ENCODE results near the gene MRPL45.
"Not testable (repeated sequence)": the region's sequence is repeated elsewhere in the genome, so short reads cannot be mapped to it uniquely, and the experiment has no call there.

The MRPL45 gene

DNA sequence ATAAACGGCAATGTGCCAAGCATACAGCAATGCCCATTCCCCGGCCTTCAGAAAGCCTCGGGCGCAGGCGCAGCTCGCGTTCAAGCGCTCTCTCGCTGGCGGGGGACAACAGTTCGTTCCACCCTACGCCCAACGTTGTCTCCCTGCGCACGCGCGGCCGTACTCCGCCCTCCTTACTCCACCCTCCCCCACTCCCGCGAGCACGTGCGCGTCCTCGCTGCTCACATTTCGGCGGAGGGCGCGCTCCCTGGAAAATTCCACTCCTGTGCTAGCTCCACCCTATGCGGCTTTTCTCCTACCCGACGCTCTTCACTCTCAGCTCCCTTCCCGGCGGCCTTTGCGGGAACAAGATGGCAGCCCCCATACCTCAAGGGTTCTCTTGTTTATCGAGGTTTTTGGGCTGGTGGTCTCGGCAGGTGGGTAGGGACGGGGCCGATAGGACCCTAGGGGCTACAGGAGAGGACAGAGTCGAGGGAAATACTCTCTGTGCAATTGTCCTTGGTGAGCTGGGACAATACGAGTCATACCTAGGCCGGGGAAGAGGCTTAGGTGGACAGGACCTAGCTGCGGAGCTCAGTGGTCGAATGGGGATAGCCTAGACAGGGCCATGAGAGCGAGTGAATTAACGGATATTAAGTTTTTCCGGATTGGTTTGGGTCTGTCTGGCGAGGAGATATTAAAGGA, at the start of gene MRPL45:
TSS of gene MRPL45 (plus strand) at position 335 of the 684 bp plus-strand sequence. CDS start at position 351, 16 bp downstream.
- DNase-seq (ENCODE audit: low read depth), result peak; percentile 95

DNA sequence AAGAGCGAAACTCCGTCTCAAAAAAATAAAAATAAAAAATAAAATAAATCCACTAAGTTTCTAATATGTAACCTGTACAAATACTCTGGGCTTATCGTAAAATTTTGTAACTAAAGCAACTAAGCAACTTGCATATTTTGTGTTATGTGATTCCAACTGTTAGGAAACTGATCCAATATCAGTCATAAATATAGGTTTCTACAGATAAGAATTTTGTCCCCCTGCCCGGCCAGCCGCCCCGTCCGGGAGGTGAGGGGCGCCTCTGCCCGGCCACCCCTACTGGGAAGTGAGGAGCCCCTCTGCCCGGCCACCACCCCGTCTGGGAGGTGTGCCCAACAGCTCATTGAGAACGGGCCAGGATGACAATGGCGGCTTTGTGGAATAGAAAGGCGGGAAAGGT, 43.8 kb upstream of the MRPL45 start:
- not testable (repeated sequence) for DNase-seq (ENCODE audit: low read depth)

DNA sequence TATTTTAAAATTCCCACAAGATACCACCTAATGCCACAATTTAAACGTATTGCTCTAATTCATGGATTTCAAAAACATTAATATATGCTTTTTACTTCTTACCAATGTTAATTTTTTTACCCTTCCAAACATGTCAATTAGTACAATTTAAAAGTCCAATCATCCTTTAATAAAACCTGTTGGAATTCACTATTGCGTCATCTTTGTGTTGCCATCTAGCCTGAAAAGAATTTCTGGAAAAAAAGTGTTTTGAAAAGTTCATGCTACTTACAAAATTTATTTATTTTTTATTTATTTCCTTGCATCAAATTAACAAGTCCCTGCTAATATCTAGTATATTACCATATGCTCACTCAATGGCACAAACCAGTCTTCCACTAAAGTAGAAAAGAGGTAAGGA, 42.6 kb upstream of the MRPL45 start:
- DNase-seq (ENCODE audit: low read depth), result not testable (repeated sequence)

DNA sequence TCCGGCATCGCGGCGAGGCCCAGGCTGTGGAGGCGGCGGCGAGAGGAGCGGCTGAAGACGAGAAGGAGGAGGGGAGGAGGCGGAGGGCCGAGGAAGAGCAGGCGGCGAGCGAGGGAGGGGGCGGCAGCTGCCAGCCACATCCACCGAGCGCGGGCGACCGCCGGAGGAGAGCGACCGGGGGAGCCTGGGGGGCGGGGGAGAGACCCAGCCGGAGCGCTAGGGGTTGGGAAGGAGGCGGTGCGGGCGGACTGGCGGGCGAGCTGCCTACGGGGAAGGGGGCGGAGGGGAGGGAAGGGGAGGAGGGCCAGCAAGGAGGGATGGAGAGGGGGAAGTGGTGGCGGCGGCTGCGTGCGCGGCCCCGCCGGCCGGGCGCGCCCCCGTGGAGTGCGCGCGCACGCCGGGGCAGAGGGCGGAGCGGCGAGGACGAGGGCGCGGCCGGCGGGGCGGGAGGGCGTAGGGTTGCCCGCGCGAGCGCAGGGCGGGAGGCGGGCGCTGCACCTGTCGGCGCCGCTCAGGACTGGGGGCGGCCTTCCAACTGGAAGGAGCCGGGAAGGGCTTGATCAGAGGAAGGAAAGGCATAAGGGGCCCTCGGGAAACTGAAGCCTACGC, 39.9 kb upstream of the MRPL45 start:
- DNase-seq (ENCODE audit: low read depth), result peak; percentile 79

DNA sequence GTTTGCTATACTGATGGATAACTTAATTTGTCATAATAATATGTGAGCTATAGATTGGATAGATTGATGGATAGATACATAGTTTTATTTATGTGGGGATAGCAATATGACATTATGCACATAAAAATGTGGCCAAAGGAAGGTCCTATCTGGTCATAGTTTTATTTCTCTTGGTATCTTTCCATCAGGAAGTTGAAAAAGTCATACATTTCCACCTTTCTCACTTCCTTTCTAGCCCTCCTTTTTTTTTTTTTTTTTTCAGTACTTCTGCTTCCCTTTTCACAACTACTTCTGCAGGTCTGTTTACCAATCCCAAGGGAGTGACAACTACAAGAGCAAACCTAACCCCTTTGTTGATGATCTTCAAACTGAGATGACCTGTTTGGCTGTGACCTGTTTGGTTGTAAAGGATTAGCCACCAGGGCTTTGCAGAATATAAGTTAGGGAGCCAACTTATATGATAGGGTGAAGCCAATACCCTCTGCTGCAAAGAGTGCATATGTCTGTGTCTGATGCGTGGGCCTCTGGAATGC, 30.9 kb upstream of the MRPL45 start:
- not testable (repeated sequence) for DNase-seq (ENCODE audit: low read depth)

DNA sequence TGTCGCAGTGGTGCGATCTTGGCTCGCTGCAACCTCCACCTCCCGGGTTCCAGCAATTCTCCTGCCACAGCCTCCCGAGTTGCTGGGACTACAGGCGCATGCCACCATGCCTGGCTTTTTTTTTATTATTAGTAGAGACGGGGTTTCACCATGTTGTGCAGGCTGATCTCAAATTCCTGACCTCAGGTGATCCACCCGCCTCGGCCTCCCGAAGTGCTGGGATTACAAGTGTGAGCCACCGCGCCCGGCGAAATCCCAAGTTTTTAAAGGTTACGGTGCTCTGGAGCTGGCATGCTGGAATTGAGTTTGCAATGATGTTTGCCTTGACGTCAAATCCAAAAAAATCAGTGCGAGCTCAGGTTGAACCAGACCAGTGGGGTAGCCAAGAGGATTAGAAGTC, 30.4 kb upstream of the MRPL45 start:
- DNase-seq (ENCODE audit: low read depth), result not testable (repeated sequence)

DNA sequence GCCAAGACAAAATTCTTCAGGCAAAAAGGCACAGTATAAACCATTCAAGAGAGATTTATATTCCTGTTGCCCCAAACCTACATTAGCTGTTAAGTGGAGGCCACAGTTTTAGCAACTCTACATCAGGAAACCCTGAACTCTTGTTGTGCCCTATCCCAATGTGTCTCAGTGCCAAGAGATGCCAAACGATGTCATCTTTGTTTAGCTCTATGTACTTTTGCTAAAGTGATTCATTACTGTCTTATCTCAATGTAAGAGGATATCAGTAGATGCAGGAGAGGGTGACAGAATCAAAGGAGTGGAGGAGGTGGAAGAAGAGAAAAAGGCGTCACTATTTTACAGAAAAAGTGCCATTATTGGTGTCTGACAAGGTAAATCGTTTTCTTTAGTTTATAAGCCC, 28.8 kb upstream of the MRPL45 start:
- not testable (repeated sequence) for DNase-seq (ENCODE audit: low read depth)

DNA sequence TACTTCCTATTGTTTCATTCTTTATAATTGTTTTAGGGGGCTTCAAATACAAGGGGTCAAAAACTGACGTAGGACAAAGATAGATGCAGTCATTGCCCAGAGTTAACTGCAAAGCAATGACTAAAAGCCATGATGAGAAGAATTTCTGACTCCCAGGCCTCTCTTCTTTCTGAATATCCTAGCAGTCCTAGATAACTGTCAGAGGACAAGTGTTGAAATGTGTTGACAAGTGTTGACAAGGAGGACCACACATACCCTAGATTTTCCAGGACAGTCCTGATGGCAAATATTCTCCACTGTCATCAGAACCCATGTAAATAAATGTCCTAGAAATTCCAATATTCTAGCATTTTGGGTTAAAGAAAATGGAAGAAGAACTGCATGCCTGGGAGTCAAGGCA, 27.9 kb upstream of the MRPL45 start:
- DNase-seq (ENCODE audit: low read depth), result not testable (repeated sequence)

DNA sequence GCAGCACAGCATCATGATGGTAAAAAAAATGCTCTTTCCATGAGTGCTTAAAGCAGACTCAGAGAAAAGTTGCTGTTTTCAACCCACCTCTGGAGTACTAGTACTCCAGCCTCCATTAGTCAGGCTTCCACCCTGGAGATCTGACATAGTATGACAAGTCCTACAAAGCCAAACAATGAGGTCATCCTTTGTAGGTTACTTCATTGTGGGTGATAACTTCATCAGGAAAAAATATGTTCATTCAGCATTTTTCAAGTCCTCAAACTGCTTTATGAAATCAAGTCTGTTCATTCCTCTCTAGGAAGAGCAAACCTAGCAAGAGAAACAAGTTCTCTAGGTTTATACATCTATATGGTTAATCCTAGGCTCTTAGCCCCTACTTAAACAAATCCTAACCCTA, 27.4 kb upstream of the MRPL45 start:
- DNase-seq (ENCODE audit: low read depth), result not testable (repeated sequence)

DNA sequence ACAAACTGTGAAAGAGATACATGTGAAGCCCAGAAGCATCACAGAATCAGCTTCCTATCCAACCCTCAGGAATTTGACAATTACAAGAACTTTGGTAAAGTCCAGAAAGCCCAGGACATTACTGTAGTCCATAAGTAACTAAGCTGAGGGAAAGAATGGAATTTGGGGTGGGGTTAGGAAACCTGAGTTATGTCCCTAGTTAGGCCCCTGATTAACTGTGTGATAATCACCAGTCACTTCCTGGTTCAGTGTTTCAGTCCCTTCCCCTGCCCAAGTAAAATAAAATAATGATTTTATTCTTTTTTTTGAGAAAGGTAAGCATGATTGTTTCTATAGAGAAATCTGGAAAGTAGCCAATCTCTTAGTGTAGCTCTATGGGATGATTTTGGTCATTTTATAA, 11.0 kb upstream of the MRPL45 start:
- DNase-seq (ENCODE audit: low read depth), result not testable (repeated sequence)

DNA sequence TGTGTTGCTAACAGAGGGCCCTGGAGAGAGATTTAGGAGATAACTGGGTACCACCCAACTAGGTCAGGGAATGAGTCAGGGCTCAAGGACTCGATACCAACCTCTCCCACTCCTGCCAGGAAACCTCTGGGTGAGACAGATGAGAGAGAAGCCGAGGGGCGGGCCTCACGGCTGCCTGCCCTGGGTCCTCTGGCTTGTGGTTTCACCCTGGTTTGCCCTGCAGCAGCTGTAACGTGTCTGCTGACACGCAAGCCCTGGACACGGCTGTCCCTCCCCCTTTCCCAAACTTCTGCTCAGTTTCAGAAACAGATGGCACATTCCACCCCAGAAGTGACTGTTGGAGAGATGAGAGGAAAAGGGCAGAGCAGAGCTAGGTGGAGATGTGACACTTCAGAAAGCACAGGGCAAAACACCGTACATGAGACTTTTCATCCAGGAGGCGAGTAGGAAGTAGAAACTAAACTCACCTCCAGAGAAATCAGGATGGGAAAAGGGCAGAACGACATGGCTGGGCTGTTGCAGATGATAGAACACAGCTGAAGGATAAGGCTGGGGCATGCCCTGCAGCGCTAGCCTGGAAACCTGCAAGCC, 10.4 kb upstream of the MRPL45 start:
- not testable (repeated sequence) for DNase-seq (ENCODE audit: low read depth)

DNA sequence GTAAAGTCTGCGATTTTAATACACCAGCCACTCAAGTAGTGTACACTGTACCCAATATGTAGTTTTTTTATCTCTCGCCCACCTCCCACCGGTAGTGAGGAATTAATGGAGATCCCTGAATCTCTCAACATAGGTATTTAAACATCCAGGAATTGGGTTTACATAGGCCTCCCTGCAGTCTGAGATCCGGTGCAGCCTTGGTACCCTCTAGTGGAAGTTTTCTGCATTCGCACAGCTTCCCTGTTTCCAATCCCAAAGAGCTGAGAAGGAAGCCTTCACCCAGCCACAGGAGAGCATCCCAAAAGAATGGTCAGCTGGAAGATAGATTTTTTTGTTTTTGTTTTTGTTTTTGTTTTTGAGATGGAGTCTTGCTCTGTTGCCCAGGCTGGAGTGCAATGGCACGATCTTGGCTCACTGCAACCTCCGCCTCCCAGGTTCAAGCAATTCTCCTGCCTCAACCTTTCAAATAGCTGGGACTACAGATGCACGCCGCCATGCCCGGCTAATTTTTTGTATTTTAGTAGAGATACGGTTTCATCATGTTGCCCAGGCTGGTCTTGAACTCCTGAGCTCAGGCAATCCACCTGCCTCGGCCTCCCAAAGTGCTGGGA, 8.6 kb upstream of the MRPL45 start:
- DNase-seq (ENCODE audit: low read depth), result not testable (repeated sequence)

DNA sequence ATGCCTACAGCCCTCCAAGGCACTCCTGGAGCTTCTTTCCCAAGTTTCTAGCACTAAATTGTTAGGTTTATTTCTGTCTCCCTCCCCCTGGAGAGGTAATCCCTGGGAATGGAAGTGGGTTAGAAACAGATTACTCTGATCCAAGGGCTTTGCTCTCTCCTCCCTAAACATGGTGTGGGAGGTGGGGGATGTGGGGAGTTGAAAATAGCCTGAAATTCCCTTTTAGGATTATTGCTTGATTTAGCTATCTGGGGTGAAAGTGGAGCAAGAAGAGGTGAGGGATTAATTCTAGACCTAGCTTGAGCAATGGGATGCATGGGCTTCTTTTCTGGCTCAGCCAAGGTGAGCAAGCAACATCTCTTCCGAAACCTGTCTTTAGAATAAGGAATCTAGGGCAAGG, 7.2 kb upstream of the MRPL45 start:
- DNase-seq (ENCODE audit: low read depth), result not testable (repeated sequence)

DNA sequence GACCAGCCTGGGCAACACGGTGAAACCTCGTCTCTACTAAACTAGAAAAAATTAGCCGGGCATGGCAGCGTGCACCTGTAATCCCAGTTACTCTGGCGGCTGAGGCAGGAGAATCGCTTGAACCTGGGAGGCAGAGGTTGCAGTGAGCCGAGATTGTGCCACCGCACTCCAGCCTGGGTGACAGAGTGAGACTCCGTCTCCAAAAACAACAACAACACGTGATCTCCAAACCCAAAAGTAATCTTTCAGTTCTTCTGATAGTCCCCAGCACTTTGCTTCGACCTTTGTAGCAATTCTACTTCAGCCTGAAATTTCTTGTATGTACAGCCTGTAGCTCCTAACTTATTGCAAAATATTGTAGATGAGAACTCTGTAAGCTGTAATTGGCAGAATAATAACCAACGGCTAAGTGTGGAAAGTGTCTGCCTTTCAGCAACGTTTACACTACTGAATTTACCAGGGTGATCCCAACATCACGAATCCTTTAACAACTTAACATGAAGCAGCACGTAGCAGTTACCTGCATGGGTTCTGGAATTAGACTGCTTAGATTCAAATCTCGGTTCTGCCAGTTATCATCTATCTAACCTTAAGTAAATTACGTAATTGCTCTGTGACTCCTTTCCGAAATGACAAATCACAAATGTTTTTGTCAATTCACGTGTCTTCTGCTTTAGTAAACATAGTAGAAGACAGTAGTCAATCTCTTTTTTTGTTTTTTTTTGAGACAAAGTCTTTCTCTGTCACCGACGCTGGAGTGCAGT, 1.2 kb upstream of the MRPL45 start:
- not testable (repeated sequence) for DNase-seq (ENCODE audit: low read depth)

DNA sequence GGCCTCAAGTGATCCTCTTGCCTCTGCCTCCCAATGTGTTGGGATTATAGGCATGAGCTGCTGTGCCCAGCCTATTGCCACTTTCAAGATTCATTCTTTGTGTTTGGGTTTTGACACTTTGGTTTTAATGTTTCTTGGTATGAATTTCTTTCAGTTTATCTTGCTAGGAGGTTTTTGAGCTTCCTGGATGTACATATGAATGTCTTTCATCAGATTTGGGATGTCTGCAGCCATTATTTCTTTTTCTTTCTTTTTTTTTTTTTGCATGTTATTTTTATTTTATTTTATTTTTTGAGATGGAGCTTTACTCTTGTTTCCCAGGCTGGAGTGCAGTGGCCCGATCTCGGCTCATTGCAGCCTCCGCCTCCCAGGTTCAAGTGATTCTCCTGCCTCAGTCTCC, 18.5 kb downstream of the MRPL45 start:
- no peak for DNase-seq (ENCODE audit: low read depth)

DNA sequence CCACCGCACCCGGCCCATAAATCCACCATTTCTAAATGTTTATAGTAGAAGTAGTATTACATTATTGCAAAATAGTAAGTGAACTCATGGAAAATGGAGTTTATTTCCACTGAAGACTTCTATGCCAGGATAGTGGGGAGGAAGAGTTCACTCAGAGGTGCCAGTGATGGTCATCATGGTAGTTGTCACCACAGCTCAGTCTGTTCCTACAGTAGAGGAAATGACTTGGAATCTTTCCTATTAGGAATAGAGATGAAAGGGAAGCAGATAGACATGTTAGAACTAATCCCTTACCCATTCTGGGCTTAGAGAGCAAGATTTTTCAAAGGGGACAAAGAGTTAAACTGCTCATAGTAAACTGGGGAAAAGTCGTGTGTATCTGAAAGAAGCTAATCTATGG, 20.1 kb downstream of the MRPL45 start:
- DNase-seq (ENCODE audit: low read depth), result no peak

DNA sequence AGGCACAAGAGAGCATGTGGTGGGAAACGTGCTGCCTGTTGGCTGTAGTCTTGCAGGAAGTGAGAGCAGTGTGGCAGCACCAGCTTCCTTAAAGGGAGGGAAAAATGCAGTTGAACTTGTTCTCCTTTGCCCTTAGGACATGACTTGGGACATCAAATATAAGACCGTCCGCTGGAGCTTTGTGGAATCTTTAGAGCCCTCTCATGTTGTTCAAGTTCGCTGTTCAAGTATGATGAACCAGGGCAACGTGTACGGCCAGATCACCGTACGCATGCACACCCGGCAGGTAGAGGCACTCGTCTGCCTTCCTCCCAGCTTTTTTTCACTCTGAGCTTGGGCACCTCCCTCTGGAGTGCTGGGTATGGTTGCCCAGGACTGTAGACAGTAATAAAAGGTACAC, 23.5 kb downstream of the MRPL45 start:
- no peak for DNase-seq (ENCODE audit: low read depth)

DNA sequence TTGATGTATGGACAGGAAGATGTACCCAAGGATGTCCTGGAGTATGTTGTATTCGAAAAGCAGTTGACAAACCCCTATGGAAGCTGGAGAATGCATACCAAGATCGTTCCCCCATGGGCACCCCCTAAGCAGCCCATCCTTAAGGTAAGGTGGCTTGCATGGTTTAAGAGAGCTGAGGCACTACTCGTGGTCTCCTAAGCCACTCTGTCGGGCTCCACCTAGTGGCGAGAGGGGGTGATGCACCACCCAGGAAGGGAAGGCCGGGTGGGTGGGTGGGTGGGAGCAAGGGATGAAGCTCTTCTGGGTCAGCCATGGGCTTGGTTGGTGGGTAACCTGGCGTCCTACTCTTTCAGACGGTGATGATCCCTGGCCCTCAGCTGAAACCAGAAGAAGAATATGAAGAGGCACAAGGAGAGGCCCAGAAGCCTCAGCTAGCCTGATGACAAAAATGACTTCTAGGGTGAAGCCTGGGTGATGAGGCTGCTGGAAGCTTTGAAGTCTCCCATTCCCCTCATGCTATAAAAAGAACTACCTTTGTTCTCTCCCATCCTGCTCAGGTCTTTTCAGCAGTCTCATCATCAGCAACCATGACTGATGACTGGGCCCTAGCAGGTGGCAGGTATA, 25.3 kb downstream of the MRPL45 start:
- DNase-seq (ENCODE audit: low read depth), result peak; percentile 56

DNA sequence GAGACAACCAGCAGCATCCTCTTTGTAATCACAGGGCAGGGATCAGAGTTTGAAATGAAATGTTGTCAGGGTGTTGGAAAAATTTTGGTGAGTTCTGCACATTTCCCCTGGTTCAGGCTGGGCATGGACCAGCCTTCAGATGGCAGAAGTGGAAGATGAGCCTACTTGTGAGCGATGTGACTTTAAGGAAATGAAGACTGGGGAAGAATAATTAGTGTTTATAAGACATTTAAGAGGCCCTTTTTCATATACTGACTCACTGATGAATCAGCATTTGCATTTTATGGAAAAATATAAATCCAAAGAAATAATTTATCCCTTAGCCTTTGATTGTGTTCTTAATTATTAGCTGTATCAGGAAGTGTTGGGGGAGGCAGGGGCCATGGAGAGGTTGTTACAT, 25.9 kb downstream of the MRPL45 start:
- no peak for DNase-seq (ENCODE audit: low read depth)

DNA sequence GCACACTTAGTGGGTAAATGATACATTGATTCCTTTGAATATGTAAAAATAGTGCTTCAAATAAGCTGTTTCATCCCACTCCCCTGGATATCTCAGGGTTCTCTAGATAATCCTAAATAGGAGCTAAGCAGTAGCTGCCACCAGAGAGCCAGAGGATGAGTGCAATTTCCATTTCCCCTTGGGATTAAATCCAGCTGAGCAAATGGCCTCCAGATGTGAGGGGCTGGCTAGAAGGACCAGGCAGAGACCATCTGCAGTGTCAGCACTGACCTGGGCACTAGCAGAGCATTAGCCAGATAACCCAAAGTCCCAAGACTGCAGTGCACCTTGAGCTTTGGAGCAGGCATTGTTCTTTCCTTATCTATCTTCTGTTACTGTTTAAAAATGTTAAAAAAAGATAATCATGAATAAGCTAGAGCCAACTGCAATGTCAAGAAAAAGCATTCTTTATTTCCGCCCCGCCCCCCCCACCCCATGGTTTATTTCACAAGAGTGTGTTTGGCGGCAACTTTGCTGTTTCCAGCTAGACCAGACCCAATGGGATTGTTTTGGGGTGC, 27.3 kb downstream of the MRPL45 start:
- DNase-seq (ENCODE audit: low read depth), result no peak

DNA sequence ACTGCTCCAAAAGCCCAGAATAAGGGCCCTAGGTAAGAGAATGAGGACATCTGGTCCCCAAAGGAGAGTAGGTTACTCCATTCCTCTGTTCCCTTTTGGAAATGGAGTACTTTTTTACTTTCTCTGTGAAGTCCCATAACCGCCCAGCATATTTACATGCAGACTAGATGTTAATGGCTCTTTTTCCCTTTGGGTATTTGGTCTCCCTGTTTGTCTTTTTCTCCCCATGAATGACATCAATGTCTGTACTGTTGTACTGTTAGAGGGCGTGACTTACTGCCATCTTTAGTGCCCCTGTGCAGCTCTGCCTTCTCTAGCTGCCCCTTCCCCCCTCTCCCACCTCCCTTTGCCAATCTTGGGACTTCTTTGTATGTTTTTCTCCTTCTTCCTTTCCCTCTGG, 27.8 kb downstream of the MRPL45 start:
- DNase-seq (ENCODE audit: low read depth), result no peak

All from stimulated activated CD8-positive, alpha-beta memory T cell treated with anti-CD3 and anti-CD28 coated beads, Interleukin-4, amount 100 ng/mL, for 24 hours (primary cell).